HG02588 (cell line): ENCODE measurements around the gene SVIL.
"Not testable (repeated sequence)": the region's sequence is repeated elsewhere in the genome, so short reads cannot be mapped to it uniquely, and the experiment has no call there.

Experiments
- ATAC-seq: cut with Tn5 transposase; IDR thresholded peaks from one replicate; pipeline ENCODE4 v1.9.1; 2021; ENCODE audit warnings: mild to moderate bottlenecking, moderate library complexity; ENCODE audit not compliant: unreplicated experiment

SVIL gene

DNA sequence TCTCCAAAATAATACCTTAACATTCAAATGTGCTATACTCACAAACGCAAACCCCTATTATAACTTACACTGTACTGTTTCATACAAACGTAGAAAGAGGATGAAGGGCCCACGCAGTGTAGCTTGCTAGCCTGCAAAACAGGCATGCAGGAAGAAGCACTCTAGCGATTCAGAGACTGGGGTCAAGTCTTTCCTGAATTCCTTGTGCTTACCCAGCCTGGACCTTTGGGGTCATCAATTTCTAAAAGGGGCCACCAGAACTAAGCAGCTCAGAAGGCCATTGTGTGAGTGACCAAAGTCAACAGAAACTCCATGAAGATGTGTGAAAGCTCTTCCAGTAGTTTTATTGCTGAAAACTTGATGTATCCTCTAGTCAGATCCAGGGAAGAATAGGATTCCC lies 111.9 kb downstream of the SVIL start:
- ATAC-seq = no peak

DNA sequence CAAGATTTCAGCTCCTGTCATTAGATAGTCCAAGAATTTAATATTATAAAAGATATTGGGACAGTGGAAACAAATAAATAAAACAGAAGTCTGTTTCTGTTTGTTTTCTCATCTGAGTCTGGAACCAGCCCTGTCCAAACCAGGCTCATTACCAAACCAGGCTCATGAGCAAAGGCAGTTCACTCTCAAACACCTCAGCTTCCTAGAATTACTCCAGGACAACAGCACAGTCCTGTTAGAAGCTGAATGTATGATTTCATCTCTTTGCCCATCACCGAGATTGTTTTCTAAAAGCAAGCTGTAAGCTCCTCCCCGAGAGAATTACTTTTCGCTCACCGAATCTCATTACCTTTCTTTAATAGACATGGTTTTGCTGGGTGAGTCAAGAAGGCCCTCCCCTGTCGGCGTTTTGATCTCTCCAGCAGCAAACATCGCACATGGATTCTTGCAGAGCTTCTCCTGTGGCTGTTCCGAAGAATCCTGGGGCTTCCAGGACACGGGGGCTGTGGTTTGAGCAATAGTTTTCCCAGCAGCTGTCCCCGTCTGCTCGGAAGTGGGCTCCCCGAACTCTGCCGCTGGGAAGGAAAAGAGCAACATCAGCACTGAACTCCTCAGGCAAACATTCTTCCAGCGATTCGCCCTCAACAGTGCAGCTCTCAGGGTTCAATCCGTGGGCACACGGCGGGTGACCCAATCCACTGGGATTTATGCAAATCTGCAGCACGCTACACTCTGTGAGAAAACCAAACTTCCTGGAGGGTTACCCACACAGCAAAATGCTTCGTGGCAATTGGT lies 112.5 kb downstream of the SVIL start:
- ATAC-seq = no peak

DNA sequence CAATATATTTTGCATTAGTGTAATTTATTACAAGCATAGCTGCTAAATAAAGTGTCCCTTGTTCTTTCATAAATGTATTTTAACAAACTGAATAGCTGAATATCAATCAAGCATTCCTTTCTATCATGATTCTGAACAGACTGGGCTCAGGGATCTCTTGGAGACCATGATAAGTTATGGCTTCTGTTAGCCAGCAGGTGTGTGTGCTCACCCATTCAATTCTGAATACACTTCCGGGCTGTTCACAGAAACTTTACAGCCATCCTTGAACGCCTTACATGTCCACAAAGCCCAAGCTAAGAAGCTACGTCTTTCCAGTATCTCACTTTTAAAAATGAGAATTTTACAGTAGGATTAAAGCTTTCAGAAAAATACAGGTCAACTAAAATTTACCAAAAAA lies 115.1 kb downstream of the SVIL start:
- ATAC-seq = no peak

DNA sequence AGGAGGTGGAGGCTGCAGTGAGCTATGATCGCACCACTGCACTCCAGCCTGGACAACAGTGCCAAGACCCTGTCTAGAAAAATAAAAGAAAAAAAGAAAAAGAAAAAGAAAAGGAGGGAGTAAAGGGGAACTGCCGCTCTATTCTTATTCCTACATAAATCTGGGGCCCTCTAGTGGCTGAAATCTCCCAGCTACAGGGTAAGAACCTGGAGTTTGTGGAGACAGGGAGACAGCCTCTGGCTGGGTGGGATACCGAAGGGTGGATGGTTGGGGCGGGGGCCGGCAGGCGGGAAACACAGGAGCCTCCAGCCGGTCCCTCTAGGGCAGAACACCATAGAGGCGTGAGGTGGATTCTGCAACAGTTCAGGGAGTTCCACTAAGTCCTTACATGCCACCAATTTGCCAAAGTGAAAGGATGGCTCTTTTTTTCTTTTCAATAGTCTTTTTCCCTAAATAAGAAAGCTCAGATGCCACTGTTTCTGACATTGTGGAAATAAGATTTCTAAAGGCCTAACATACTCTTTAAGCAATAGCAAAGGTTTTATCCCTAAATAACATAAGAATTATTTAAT lies 117.3 kb downstream of the SVIL start:
- no peak for ATAC-seq

DNA sequence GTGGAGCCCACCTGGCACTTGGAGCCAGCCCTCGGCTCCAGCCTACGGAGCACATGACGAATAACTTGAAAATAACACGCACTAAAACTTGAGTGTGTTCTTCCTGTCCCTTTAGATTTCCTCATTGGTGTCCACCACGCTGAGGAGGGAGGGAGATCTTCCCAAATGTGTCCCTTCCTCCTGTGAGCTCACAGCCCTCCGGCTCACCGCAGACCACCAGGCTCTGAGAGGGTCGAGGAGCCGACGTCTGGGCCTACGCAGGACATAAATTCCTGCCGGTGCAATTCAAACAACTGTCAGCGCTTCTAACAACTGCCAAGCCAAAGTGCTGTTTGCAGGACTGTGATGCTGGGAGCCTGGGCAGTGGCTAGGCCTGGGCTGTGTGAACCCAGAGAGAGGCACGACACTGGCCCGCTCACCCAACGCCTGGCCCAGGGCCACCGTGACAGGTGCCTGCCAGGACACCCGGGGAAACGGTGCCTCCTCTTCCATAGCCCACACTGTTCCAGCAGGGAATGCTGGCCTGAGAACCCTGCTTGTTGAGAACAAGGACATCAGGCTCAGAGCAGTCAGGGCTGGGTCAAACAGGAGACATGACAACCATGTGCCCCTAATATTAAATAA lies 118.3 kb downstream of the SVIL start:
- ATAC-seq = not testable (repeated sequence)

DNA sequence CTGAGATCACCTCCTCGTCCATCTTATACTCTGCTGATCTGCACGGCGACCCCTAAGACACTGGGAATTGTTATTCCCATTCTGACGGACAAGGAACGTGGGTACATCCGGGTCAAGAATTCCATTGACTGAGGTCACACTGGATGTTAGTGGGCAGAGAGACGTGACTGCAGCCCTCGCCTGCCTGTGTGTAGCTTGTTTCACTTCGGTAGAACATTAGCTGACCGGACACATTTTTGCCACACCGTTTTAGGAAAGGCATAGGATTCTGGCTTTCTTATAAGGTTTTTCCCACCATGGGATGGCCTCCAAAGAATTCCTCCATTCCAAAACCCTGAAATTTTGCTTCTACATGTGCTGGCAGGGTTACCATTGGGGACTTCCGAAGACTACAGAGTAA lies 118.9 kb downstream of the SVIL start:
- not testable (repeated sequence) for ATAC-seq

DNA sequence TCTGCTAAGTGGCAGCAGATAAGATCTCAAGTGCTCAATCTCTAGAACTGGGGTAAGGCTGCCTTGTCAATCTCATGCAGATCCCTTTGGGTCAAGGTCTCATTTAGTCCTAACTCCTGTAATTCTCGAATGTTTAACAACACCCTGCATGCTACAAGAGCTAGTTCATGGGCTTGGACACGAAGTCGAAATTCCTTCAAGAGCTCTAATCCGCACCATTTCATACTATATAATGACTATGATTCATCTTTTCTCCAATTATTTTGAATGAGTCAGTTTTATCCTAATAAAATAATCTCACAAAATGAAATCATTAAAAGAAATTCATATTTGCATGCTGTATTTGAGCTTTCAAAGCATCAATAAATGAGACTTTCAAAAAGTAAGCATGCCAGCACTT lies 119.7 kb downstream of the SVIL start:
- not testable (repeated sequence) for ATAC-seq

DNA sequence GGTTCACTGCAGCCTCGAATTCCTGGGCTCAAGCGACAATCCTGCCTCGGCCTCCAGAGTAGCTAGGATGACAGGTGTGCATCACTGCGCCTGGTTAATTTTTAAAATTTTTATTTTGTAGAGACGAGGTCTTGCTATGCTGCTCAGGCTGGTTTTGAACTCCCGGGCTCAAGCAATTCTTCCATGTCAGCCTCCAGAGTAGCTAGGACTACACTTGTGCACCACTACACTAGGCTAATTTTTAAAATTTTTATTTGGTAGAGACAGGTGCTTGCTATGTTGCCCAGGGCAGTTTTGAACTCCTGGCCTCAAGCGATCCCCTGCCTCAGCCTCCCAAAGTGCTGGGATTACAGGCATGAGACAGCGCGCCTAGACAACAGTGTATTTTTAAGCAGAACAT lies 120.5 kb downstream of the SVIL start:
- ATAC-seq = no peak

DNA sequence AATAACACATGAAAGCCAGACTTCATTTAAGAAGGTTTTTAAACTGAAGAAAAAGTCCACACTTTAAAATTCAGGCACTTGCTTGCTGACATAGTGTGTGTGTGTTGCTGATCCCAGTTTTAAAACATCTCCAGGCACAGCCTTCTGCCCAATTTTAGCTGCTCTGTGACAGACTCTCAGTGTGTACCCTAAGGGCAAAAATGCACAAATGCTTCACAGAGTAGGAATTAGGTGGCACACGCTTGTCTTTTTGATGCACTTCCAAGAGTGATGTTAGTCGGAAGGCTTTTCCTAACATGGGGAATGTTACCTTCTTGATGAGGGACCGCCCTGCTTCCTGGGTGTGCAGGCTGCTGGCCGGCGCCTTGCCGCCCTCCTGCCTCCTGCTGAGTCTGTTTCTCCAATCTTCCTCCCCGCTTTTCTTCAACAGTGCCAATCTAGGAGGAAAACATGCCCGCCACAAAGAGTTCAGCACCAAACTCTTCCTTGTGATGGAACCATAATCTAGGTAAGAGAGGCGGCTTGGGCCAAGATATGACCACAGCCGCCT lies 122.3 kb downstream of the SVIL start:
- ATAC-seq = no peak

DNA sequence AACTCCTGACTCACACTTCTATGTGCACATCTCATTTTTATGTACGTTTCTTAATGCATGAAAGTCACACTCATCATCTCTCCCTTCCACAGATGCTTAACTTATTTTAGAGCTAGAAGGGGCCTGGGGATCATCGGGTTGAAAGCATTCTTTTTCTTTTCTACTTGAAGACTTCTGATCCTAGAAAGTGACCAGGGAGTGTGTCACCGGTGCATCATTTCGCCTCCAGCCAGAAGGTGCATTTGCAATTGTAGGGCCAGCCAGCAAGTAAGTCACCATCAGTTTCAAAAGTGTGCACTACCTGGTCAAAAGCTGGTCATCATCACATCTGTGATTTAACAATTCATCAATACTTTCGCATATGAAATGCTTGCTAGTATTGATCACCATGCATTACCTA lies 123.0 kb downstream of the SVIL start:
- ATAC-seq = not testable (repeated sequence)

DNA sequence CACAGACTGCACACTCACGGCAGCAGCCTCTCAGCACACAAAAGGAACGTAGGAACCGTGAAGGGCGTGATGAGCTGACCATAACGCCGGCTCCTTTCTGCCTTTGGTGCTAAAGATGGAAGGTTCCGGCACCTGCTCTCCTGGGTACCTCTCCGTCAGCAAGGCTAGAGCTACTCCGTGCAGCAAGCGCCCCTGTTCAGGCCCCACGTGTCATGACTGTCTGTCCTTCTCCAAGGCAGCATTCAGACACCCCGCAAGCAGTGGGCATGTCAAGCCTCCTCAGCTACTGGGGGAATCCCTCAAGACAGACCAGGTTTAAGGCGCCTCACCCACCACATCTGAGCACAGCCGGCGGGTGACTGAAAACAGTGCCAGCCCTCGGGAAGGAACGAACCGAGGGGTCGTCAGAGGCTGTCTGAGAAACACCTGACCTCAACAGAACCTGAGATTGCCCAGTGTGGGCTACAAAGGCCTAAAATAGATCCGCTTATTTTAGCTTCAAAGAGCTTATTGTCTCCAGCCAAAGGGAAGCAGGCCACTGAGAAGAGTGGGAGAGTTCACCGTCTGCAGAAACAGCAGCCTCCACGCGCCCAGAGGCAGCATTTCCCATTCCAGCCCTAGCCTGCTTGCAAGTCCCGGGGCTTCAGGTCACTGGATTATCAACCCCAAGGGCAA lies 124.2 kb downstream of the SVIL start:
- not testable (repeated sequence) for ATAC-seq

DNA sequence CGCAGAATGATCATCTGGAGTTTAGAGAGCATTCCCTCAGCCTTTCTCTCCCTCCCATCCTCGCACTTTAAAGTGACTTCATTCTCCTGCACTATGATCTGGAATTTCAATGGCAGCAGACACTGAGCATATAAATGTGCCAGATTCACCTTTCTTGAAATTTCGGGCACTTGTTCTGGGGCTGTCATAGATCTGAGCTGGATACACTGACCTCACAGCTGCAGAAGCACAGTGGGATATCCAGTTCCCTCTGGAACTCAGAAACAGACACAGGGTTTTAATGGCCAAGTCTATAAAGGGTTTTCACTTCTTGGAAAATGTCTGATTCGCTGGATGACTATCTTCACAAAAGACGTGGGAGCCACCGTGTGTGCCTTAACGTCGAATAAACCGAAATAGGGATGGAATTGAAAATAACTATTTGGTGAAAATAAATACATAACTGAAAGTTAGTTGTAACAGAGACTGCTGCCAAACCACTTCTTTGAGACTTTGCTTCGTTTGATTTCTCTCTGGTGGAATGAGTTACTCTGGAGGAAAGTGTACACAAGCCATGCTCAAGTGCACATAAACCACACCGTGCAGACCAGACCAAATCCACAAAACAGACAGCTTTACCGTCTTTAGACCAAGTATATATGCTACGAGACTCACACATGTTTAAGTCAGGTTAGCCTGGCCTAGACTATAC lies 126.1 kb downstream of the SVIL start:
- no peak for ATAC-seq

DNA sequence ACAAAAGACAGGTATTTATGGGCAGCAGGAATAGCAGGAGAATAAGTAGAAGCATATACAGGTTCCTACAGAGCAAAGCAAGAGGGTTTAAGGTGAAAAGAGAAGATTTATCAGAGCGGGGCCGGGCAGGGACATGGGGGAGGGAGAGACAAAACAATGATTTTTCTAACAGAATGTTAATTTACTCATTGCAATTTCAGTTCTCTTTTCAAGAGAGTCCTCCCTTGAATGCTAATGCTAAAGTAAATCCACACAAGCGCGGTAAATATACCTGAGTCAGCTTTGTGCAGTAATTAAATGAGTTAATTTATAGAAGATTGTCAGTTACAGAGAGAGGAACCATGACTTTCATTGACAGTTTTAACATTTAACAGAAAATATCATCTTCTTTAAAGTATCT lies 127.0 kb downstream of the SVIL start:
- ATAC-seq = not testable (repeated sequence)

DNA sequence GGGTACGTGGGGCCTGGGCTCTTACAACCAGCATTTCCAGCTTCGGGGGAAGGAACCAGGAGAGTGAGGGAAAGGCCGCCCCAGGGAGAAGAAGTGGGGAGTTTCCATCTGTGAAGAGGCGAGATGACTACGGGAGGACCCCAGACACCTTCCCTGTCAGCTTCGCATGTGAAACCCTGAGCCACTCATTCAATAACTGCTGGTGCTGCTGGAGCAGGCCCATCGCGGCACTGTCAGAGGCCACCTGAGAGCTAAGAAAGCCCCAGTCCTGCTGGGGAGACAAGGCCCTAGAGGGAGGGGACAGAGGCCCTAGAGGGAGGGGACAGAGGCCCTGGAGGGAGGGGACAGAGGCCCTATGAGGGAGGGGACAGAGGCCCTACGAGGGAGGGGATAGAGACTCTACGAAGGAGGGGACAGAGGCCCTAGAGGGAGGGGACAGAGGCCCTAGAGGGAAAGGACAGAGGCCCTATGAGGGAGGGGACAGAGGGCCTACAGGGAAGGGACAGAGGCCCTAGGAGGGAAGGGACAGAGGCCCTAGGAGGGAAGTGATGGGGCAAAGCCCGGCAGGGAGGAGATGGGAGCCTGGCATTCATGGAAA lies 128.3 kb downstream of the SVIL start:
- ATAC-seq = not testable (repeated sequence)

DNA sequence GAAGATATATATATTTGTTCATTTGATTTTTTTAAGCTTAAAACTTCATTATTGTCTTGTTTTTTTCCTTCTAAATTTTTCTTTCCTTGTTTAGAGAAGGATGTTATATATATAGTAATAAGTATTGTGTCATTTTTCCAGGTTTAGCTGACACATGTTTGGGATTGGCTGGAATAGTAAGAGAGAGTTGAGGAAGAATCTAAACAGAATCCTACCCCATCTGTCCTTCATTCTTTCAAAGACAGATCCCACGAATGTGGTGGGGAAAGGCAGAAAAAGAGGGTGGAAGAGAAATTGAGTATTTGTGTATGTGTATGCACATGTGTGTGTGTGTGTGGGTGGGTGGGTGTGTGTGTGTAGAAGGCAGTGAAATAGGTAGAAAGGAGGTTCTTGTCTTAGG lies 132.4 kb downstream of the SVIL start:
- no peak for ATAC-seq

DNA sequence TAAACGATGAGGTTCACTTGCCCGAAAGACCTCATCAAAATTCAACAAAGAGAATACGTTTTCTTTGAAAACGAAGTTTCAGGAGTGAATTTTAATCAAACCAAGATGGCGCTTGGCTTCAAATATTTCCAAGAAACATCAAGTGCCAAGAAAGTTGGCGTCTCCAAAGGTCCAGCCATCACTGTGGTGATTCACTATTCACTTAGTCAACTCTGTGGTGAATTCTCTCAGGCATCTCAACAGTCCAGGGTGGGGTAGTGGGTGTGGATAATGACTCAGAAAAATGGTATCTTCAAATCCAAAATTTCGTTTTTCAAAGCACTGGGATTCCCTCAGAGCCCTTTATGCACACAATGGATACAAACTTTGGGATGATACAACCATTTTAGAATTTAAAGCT lies 133.1 kb downstream of the SVIL start:
- ATAC-seq = no peak

DNA sequence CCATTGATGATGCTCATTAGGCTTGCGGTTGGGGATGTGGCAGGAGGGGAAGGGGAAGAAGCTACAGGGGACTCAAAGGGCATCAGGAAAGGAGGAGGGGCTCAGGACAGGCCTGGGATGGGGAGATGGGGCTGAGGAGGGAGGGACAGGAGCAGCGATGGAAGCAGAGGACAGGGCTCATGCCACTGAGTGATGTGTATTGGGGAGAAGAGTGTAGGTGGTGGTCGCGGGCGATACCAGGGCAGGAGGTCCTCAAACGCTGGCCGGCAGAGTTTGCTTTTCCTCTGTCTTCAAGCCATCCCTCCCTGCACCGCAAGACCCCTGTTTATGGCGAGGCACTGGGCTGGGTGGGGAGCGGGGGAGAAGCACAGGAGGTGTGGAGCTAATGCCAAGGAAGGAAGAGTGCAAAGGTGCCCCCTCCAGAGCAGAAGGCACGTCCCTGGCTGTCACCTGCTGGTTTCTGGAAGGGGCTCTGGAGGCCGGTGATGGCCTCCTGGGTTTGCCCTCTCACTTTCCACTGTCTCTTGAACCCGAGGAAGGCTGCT lies 134.7 kb downstream of the SVIL start:
- ATAC-seq = no peak

DNA sequence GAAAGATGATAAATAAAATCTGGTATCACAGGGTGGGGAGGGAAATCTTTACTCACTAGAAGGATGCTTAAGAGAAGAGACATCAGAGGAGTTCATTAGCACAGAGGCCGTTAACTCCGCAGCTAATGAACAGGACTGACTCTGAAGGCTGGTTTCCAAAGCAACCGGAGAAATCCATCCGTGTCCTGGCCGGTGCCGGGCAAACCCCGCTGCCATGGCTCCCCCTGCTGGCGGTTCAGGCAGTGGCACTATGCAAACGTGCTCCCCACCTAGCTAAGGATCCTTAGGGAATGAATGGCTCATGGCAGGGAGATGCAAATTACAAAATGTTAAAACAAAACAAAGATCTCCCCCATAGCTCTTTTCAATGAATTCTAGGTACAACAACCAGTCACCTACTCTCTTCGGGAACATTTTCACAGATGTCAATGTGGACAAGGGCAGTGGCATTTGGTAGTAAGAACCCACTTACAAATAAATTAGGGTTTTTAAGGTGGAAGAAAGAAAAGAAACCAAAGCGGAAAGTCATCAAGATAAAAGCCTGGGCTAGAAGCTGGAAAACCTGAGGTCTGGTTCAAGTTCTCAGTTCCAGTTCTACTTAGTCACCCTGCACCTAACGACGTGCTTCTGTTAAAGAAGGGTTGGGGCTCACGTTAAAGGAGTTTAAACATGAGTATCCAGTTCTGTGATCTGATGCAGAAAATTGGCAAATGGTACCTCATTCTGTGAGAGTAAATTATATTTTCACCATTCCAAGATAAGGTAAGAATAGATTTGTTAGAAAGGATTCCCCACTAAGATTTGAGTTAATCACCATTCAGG lies 138.2 kb downstream of the SVIL start:
- ATAC-seq = peak; percentile 55

DNA sequence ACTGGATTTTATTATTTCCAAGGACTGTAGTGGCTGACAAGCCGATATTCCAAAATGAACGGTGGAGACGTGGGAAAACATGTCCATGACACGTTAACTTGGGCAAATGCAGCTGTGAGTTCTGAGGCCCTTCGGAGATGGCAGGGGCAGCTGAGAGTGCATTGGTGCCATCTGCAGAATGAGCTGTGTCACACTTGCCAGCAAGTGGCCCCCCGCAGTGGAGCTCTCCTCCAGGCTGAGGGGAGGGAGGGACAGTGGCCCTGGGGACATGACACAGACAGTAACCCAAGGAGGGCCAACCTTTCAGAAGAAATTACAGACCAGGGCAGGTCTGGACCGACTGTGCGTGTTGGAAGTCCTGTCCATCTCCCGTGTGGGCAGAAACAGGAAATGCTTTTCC lies 139.4 kb downstream of the SVIL start:
- no peak for ATAC-seq
